WTC11 (cell line): ENCODE measurements around the gene PIK3C2G. TPM values are rescaled to one million over a fixed set of nuclear protein-coding genes. Genes with fewer than 3 reads are reported as not detected.

ENCODE experiments used
- ATAC-seq: fragments of 200-7000 bp; cut with Tn5 transposase; 2 replicates; pipeline ENCODE4 v1.10.0; 2021; ENCODE audit warnings: mild to moderate bottlenecking, moderate library complexity
- CTCF ChIA-PET: fragments of 300-600 bp; sonication (Branson Sonifier 250); formaldehyde crosslinking; loops from one replicate; lab custom pipeline; 2021; ENCODE audit warnings: antibody characterized with exemption; lab: Charles Lee
- POLR2A ChIA-PET: fragments of 350-600 bp; sonication (Branson Sonifier 250); formaldehyde crosslinking; loops from one replicate; lab custom pipeline; 2021; ENCODE audit warnings: antibody characterized with exemption; lab: Charles Lee
- DNase-seq: peaks from one replicate; pipeline ENCODE4 v3.0.0; 2021; ENCODE audit warnings: low spot score
- H3K27ac Mint-ChIP-seq: 2 replicates; pipeline ENCODE4 v1.8.0; 2021; ENCODE audit warnings: mixed read lengths
- H3K27me3 Mint-ChIP-seq: 2 replicates; pipeline ENCODE4 v1.8.0; 2021; ENCODE audit warnings: low read depth, mild to moderate bottlenecking, moderate library complexity, mixed read lengths
- H3K36me3 Mint-ChIP-seq: 2 replicates; pipeline ENCODE4 v1.8.0; 2021; ENCODE audit warnings: mixed read lengths
- H3K4me1 Mint-ChIP-seq: 2 replicates; pipeline ENCODE4 v1.8.0; 2022; ENCODE audit warnings: mixed read lengths
- H3K4me3 Mint-ChIP-seq: 2 replicates; pipeline ENCODE4 v1.8.0; 2021; ENCODE audit warnings: mild to moderate bottlenecking, moderate library complexity, mixed read lengths
- H3K9me3 Mint-ChIP-seq: 2 replicates; pipeline ENCODE4 v1.8.0; 2021; ENCODE audit warnings: mixed read lengths
- CREB1 ChIP-seq: sonication (generic); formaldehyde crosslinking; IDR thresholded peaks from 2 replicates; pipeline ENCODE4 v1.8.0; 2023; ENCODE audit warnings: mild to moderate bottlenecking, missing genetic modification reagents
- CREM ChIP-seq: sonication (generic); formaldehyde crosslinking; IDR thresholded peaks from 2 replicates; pipeline ENCODE4 v1.8.1; 2022; ENCODE audit warnings: mild to moderate bottlenecking, missing genetic modification reagents, moderate library complexity
- FOXJ3 ChIP-seq: sonication (generic); formaldehyde crosslinking; IDR thresholded peaks from 2 replicates; pipeline ENCODE4 v1.9.0; 2021; ENCODE audit warnings: missing genetic modification reagents, mild to moderate bottlenecking, borderline replicate concordance
- HMGA2 ChIP-seq: fragments of 250-450 bp; sonication (Bioruptor Pico); IDR thresholded peaks from 2 replicates; pipeline ENCODE4 v1.4.0; 2021; ENCODE audit warnings: mild to moderate bottlenecking, moderate library complexity
- MXD4 ChIP-seq: fragments of 250-450 bp; sonication (Bioruptor Pico); IDR thresholded peaks from 2 replicates; pipeline ENCODE4 v1.8.0; 2021; ENCODE audit warnings: mild to moderate bottlenecking, moderate library complexity, borderline replicate concordance
- MYBL2 ChIP-seq: sonication (generic); formaldehyde crosslinking; IDR thresholded peaks from 2 replicates; pipeline ENCODE4 v1.8.1; 2023; ENCODE audit warnings: mild to moderate bottlenecking, moderate library complexity, missing genetic modification reagents
- RORB ChIP-seq: fragments of 250-450 bp; sonication (Bioruptor Pico); IDR thresholded peaks from 2 replicates; pipeline ENCODE4 v1.9.0; 2021; ENCODE audit warnings: mild to moderate bottlenecking
- SP1 ChIP-seq: sonication (generic); formaldehyde crosslinking; conservative IDR thresholded peaks from 2 replicates; pipeline ENCODE4 v1.8.1; 2022; ENCODE audit warnings: missing genetic modification reagents
- TEAD1 ChIP-seq: sonication (generic); formaldehyde crosslinking; IDR thresholded peaks from 2 replicates; pipeline ENCODE4 v1.8.0; 2022; ENCODE audit warnings: mild to moderate bottlenecking, missing genetic modification reagents
- TP53 ChIP-seq: sonication (generic); formaldehyde crosslinking; IDR thresholded peaks from 2 replicates; pipeline ENCODE4 v1.8.1; 2023; ENCODE audit warnings: mild to moderate bottlenecking, missing genetic modification reagents
- ZNF219 ChIP-seq: sonication (generic); formaldehyde crosslinking; IDR thresholded peaks from 2 replicates; pipeline ENCODE4 v1.8.0; 2023; ENCODE audit warnings: missing genetic modification reagents, mild to moderate bottlenecking, borderline replicate concordance
- ZNF232 ChIP-seq: sonication (generic); formaldehyde crosslinking; IDR thresholded peaks from 2 replicates; pipeline ENCODE4 v1.8.0; 2022; ENCODE audit warnings: mild to moderate bottlenecking, missing genetic modification reagents
- ZNF263 ChIP-seq: sonication (generic); formaldehyde crosslinking; IDR thresholded peaks from 2 replicates; pipeline ENCODE4 v1.8.1; 2022; ENCODE audit warnings: low read depth, mild to moderate bottlenecking, moderate library complexity, missing genetic modification reagents
- total RNA-seq: library from RNA; stranded (reverse); gene quantifications from 3 replicates; pipeline ENCODE4 v1.2.3, GENCODE V29; 2021
- TF ChIP-seq, protein P1 (sequence below): sonication (generic); formaldehyde crosslinking; IDR thresholded peaks from 2 replicates; pipeline ENCODE4 v1.8.0; 2022; ENCODE audit warnings: mild to moderate bottlenecking, missing genetic modification reagents
- TF ChIP-seq, protein P2 (sequence below): sonication (generic); formaldehyde crosslinking; IDR thresholded peaks from 2 replicates; pipeline ENCODE4 v1.8.1; 2022; ENCODE audit warnings: low read depth, mild to moderate bottlenecking, moderate library complexity, missing genetic modification reagents, borderline replicate concordance
- TF ChIP-seq, protein P3 (sequence below): sonication (generic); formaldehyde crosslinking; IDR thresholded peaks from 2 replicates; pipeline ENCODE4 v1.8.0; 2022; ENCODE audit warnings: mild to moderate bottlenecking, missing genetic modification reagents
- TF ChIP-seq, protein P4 (sequence below): sonication (generic); formaldehyde crosslinking; conservative IDR thresholded peaks from 2 replicates; pipeline ENCODE4 v1.8.1; 2022; ENCODE audit warnings: mild to moderate bottlenecking, missing genetic modification reagents
- TF ChIP-seq, protein P5 (sequence below): fragments of 250-450 bp; sonication (Bioruptor Pico); IDR thresholded peaks from 2 replicates; pipeline ENCODE4 v1.9.0; 2021; ENCODE audit warnings: mild to moderate bottlenecking
- TF ChIP-seq, protein P6 (sequence below): fragments of 250-450 bp; sonication (Bioruptor Pico); IDR thresholded peaks from 2 replicates; pipeline ENCODE4 v1.8.0; 2021; ENCODE audit warnings: mild to moderate bottlenecking
- TF ChIP-seq, protein P7 (sequence below): sonication (generic); formaldehyde crosslinking; IDR thresholded peaks from 2 replicates; pipeline ENCODE4 v1.8.1; 2022; ENCODE audit warnings: mild to moderate bottlenecking, missing genetic modification reagents, moderate library complexity, borderline replicate concordance
- TF ChIP-seq, protein P8 (sequence below): sonication (generic); formaldehyde crosslinking; IDR thresholded peaks from 2 replicates; pipeline ENCODE4 v1.8.1; 2023; ENCODE audit warnings: mild to moderate bottlenecking, missing genetic modification reagents
- TF ChIP-seq, protein P9 (sequence below): sonication (generic); formaldehyde crosslinking; IDR thresholded peaks from 2 replicates; pipeline ENCODE4 v1.8.1; 2022; ENCODE audit warnings: low read depth, missing genetic modification reagents, borderline replicate concordance

PIK3C2G gene
- total RNA-seq, 1 experiment from 2014 or later: not detected

DNA sequence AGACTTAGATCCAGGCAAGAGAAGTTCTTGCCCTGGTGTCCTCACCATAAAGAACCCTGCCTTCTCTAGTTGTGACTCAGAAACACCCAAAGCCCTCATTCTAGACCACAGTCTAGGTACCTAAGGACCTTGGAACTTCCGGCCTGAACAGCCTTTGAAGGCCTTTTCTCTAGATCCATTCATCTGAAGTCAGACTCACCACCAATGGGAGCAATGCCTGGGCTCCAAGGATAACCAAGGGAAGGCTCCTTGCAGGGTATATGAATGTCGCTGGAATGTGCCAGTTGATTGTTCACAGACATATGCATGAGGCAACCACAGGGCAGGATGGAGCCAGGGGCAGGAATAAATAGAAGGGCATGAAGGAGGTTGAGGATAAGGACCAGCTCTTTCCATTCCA, 390.2 kb downstream of the PIK3C2G start:
- no peak overlapping the region for H3K4me3 Mint-ChIP-seq
- TF ChIP-seq RORB (no peak), TP53 (CRISPR knock-in tag) (no peak)
- TF ChIP-seq, protein P1, sequence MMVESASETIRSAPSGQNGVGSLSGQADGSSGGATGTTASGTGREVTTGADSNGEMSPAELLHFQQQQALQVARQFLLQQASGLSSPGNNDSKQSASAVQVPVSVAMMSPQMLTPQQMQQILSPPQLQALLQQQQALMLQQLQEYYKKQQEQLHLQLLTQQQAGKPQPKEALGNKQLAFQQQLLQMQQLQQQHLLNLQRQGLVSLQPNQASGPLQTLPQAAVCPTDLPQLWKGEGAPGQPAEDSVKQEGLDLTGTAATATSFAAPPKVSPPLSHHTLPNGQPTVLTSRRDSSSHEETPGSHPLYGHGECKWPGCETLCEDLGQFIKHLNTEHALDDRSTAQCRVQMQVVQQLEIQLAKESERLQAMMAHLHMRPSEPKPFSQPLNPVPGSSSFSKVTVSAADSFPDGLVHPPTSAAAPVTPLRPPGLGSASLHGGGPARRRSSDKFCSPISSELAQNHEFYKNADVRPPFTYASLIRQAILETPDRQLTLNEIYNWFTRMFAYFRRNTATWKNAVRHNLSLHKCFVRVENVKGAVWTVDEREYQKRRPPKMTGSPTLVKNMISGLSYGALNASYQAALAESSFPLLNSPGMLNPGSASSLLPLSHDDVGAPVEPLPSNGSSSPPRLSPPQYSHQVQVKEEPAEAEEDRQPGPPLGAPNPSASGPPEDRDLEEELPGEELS (CRISPR knock-in tag): no peak
- TF ChIP-seq, protein P2, sequence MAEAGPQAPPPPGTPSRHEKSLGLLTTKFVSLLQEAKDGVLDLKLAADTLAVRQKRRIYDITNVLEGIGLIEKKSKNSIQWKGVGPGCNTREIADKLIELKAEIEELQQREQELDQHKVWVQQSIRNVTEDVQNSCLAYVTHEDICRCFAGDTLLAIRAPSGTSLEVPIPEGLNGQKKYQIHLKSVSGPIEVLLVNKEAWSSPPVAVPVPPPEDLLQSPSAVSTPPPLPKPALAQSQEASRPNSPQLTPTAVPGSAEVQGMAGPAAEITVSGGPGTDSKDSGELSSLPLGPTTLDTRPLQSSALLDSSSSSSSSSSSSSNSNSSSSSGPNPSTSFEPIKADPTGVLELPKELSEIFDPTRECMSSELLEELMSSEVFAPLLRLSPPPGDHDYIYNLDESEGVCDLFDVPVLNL (CRISPR knock-in tag): no peak
- H3K27me3 Mint-ChIP-seq: no peaks in the 10 kb centered on the region; the same call in 1 of the 2 replicates
- no peaks in the 10 kb centered on the region for H3K36me3 Mint-ChIP-seq
- no peak overlapping the region for H3K27ac Mint-ChIP-seq
- H3K4me1 Mint-ChIP-seq: no peaks in the 10 kb centered on the region
- POLR2A ChIA-PET: interaction anchor here (0.7 kb wide), 1 partner anchor 809 kb away, joined by 3 read pairs; no protein-coding TSS in a partner anchor
- ATAC-seq (no peak), DNase-seq (no peak)
- CTCF ChIA-PET: no interaction called here
- no peaks in the 10 kb centered on the region for H3K9me3 Mint-ChIP-seq

DNA sequence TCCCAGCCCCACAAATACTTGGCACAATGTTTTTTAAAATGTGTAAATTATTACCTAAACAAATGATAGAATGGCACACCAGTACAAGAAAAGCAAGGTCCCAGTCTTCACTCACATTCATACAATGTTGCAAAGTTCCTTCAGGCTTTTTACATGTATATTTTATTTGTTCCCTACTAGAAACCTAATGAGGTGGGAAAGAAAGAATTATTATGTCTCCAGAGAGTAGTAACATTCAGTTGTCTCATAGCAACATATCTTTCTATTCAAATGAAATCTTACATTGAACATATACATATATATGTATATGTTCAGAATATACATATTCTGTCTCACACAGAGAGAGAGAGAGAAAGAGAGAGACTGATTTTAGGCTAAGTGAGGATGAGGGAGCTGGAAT, 391.3 kb downstream of the PIK3C2G start:
- CTCF ChIA-PET: no interaction called here
- TF ChIP-seq, protein P3, sequence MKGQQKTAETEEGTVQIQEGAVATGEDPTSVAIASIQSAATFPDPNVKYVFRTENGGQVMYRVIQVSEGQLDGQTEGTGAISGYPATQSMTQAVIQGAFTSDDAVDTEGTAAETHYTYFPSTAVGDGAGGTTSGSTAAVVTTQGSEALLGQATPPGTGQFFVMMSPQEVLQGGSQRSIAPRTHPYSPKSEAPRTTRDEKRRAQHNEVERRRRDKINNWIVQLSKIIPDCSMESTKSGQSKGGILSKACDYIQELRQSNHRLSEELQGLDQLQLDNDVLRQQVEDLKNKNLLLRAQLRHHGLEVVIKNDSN (CRISPR knock-in tag): no peak
- TF ChIP-seq, protein P4, sequence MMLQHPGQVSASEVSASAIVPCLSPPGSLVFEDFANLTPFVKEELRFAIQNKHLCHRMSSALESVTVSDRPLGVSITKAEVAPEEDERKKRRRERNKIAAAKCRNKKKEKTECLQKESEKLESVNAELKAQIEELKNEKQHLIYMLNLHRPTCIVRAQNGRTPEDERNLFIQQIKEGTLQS (CRISPR knock-in tag): no peak
- TF ChIP-seq, protein P5, sequence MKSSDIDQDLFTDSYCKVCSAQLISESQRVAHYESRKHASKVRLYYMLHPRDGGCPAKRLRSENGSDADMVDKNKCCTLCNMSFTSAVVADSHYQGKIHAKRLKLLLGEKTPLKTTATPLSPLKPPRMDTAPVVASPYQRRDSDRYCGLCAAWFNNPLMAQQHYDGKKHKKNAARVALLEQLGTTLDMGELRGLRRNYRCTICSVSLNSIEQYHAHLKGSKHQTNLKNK (CRISPR knock-in tag): no peak
- TF ChIP-seq CREB1 (CRISPR knock-in tag) (no peak), FOXJ3 (CRISPR knock-in tag) (no peak), CREM (no peak), HMGA2 (no peak), ZNF219 (CRISPR knock-in tag) (no peak), ZNF232 (CRISPR knock-in tag) (no peak), MYBL2 (CRISPR knock-in tag) (no peak), MXD4 (CRISPR knock-in tag) (no peak), TEAD1 (CRISPR knock-in tag) (no peak), ZNF263 (no peak), SP1 (CRISPR knock-in tag) (no peak)
- TF ChIP-seq, protein P6, sequence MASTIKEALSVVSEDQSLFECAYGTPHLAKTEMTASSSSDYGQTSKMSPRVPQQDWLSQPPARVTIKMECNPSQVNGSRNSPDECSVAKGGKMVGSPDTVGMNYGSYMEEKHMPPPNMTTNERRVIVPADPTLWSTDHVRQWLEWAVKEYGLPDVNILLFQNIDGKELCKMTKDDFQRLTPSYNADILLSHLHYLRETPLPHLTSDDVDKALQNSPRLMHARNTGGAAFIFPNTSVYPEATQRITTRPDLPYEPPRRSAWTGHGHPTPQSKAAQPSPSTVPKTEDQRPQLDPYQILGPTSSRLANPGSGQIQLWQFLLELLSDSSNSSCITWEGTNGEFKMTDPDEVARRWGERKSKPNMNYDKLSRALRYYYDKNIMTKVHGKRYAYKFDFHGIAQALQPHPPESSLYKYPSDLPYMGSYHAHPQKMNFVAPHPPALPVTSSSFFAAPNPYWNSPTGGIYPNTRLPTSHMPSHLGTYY (CRISPR knock-in tag): no peak
- TF ChIP-seq, protein P2 (CRISPR knock-in tag): no peak
- TF ChIP-seq, protein P7, sequence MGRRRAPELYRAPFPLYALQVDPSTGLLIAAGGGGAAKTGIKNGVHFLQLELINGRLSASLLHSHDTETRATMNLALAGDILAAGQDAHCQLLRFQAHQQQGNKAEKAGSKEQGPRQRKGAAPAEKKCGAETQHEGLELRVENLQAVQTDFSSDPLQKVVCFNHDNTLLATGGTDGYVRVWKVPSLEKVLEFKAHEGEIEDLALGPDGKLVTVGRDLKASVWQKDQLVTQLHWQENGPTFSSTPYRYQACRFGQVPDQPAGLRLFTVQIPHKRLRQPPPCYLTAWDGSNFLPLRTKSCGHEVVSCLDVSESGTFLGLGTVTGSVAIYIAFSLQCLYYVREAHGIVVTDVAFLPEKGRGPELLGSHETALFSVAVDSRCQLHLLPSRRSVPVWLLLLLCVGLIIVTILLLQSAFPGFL (CRISPR knock-in tag): no peak
- TF ChIP-seq, protein P8, sequence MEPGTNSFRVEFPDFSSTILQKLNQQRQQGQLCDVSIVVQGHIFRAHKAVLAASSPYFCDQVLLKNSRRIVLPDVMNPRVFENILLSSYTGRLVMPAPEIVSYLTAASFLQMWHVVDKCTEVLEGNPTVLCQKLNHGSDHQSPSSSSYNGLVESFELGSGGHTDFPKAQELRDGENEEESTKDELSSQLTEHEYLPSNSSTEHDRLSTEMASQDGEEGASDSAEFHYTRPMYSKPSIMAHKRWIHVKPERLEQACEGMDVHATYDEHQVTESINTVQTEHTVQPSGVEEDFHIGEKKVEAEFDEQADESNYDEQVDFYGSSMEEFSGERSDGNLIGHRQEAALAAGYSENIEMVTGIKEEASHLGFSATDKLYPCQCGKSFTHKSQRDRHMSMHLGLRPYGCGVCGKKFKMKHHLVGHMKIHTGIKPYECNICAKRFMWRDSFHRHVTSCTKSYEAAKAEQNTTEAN (CRISPR knock-in tag): no peak
- TF ChIP-seq, protein P9, sequence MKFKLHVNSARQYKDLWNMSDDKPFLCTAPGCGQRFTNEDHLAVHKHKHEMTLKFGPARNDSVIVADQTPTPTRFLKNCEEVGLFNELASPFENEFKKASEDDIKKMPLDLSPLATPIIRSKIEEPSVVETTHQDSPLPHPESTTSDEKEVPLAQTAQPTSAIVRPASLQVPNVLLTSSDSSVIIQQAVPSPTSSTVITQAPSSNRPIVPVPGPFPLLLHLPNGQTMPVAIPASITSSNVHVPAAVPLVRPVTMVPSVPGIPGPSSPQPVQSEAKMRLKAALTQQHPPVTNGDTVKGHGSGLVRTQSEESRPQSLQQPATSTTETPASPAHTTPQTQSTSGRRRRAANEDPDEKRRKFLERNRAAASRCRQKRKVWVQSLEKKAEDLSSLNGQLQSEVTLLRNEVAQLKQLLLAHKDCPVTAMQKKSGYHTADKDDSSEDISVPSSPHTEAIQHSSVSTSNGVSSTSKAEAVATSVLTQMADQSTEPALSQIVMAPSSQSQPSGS: no peak
- Mint-ChIP-seq H3K27ac (no peak overlapping the region), H3K4me1 (no peaks in the 10 kb centered on the region), H3K27me3 (no peaks in the 10 kb centered on the region; the same call in 1 of the 2 replicates), H3K4me3 (no peak overlapping the region), H3K9me3 (no peaks in the 10 kb centered on the region), H3K36me3 (no peaks in the 10 kb centered on the region)
- ATAC-seq (no peak), DNase-seq (no peak)
- POLR2A ChIA-PET: no interaction called here
